GM21367 (cell line): ENCODE data around the gene DSC3.

ENCODE experiments used
- ATAC-seq: cut with Tn5 transposase; IDR thresholded peaks from one replicate; pipeline ENCODE4 v1.9.1; 2021; ENCODE audit not compliant: unreplicated experiment

The DSC3 gene

GRCh38 chr18:31042406-31043181 is at the start of gene DSC3:
TSS of gene DSC3 (minus strand) at chr18:31042742. CDS start at chr18:31042660, 82 bp downstream.
- ATAC-seq: no peak

DNA sequence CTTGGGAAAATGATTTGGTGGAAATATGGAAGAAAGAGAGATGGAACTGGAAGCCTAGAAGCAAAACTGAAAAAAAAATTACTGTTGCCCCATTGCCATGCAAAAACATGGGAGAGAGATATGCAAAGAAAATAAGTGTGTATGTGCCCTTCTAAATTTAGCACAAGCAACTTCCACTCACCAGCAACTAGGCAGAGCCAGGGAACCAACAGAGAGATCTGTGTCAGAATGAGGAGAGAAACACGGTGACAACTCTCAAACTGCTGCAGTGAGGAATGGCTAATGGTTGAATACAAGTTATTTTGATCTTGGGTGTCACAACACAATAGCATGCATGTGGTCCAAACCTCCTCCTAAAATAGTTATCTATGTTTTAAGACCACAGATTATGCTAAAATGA is 48.8 kb upstream of the DSC3 start:
- no peak for ATAC-seq

DNA sequence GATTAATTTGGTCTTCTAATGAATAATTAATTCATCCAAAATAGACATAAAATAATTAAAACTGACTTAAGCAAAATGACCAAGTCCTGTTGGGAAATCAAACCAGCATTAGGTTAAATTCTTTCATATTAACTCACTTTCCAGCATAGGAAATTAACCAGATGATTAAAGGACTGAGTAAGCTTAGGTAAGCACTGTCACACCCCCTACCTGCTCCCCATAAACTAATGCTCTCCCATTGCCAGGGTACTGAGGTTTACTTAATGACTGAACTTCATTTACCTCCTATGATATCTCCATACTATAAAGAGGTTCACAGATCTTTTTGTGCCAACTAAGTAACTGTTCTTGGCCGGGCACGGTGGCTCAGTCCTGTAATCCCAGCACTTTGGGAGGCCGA is 46.0 kb upstream of the DSC3 start:
- ATAC-seq: no peak

GRCh38 chr18:31079973-31080372 is 37.4 kb upstream of the DSC3 start:
- no peak for ATAC-seq

DNA sequence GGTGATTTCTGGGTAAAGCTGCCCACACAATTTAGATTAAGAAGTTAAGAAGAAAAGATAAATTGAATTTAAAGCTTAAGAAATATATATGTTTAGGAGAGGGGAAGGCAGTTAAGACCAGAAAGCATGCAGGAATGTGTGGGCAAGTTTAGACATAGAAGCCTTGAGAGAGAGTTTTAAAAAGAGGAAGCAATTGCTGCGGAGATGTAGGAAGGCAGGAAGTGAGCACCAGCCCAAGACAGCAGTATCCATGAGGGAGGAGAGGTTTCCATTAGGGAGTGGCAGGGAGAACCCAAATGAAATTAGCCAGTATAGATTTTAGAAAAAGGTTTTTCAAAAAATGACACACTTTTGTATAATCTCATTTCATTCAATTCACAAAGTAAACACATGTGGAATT is 35.3 kb upstream of the DSC3 start:
- ATAC-seq: no peak

GRCh38 chr18:31072175-31072574 is 29.6 kb upstream of the DSC3 start:
- no peak for ATAC-seq

DNA sequence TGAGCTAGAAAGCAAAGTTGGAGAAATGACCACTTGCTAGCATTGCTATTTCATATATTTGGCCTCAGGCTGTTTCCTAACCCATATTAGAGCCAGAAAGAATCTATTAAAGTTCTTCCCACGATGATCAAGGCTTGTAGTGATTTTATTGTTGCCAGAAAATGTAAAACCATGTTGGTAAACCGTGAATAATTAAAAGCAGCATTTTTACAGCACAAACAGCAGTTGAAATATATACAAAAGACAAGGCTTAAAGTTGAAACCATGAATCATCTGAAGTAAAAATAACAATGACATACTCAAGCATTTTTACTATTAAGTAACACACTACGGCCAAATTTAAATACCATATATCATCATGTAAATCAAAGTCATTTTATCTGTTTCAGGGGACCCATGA is 27.7 kb upstream of the DSC3 start:
- ATAC-seq: no peak

- no peak for ATAC-seq
These were observed 23.7 kb upstream of the DSC3 start for GRCh38 chr18:31066266-31066665.

DNA sequence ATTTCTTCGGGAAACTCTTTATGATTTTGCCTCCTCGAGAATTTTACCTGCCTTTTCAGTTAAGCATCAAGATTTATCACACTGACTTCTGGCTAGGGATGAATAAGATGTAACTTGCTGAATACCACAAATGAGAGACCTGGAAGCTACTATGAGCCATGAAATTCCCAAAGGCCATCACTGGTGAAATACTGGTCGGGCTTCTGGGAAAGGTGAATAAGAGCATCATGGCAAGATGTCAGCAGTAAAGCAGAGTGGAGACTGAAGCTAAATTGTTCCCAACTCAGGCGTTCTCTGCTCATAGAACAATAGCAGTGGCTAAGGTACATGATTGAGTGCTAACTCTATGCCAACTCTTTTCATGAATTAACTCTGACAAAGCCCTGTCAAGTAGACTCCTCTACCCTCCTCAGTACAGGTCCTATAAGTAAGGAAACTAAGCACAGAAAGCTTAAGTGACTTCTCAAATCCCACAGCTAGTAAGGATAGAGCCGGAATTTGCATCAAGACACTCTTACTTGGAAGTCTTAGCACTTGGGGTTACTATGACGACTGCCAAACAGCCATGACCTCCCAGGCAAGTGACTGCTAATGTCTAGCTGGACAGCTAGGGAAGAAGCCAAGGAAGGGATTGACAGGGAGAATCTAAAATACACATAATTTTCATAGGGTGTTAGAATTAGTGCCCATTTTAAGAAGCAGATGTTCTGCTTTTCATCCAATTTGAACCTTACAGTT is 22.7 kb upstream of the DSC3 start:
- ATAC-seq: no peak

DNA sequence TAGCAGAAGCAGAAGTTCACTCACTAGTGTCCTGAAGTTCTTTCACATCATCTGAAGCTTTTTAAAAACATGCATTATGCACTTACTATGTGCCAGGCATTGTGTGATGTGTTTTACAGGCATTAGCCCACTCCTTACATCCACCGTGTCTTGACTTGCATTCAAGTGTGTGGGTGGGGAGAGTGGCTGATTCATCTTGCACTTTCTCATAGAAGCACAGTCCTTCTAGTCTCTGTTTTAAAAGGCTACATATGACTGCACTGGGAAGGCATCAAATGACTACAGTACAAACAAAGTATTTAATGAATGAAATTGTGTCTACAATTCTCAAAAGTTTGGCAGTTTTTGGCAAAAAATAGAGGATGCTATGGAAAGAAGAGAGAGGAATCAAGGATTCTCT is 21.6 kb upstream of the DSC3 start:
- ATAC-seq: no peak

DNA sequence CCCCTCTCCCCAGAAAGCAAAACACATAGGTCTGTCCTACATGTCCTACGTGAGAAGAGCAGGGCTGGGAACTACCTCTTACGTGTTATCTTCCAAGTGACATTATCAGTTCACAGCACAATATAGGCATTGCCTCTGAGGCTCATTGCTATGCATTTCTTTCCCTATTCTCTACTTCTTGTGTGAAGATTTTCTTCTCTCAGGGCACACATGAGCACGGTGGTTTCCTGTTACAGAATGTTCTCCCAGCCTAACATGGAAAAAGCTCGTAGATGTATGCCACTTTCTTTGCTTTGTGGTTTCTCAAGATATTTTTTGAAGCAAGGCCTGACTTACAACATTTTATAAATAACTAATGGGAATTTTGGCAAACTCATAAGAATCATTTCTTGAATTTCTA is 19.4 kb upstream of the DSC3 start:
- ATAC-seq: no peak

DNA sequence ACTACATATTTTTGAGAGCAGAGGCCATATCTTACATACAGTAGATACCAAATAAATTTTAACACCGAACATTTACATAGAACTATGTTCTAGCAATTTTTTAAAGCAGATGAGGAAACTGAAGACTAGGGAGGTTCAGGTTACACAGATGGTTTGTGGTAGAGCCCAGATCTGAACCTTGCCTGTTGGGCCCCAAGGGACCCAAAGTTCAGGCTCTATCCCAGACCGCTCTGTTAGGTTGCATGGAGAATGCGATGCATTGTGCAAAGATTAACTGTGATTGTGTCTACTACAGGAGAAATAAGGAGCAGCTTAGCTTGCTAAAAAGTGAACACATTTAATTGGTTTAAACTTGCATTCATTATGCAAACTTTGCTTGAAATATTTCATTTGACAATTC is 16.4 kb upstream of the DSC3 start:
- no peak for ATAC-seq

GRCh38 chr18:31057917-31058316 is 15.4 kb upstream of the DSC3 start:
- ATAC-seq: no peak

DNA sequence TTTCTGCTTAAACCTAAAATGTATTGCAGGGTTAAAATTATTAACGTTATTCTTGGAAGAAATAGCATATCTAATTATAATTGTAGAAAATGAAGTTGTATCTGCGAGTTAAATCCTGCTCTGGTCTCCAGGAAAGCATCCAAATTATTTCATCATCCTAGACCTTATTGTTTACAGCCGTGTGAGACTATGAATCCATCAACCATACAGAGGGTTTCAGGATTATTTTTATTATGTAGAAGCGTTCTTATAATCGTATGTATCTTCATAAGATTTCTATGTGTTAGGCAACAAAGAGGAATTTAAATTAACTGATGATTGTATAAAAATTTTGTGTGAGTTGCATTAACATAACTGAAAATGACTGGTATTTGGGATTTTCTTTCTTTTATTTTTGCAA is 14.5 kb upstream of the DSC3 start:
- no peak for ATAC-seq

DNA sequence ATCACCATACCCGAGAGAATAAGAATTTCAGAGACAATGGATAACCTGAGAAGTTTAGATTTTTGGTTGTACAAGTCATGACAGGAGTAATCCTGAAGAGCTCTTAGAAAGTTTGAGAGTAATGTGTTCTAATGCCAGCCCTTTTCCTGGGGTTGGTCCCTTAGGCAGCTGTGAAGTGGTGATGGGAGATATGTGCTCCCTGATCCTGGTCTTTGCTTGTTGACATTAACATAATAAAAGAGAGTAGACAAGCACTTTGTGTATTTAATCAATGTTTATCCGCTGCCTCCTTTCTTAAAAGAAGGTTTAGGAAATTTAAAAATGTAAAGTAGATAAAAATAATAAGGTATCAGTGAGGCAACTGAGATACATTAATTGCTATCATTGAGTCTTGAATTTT is 13.8 kb upstream of the DSC3 start:
- no peak for ATAC-seq

GRCh38 chr18:31050635-31051034 is 8.1 kb upstream of the DSC3 start:
- ATAC-seq: no peak

- no peak for ATAC-seq
These were observed 6.6 kb upstream of the DSC3 start for GRCh38 chr18:31049189-31049588.

GRCh38 chr18:31048216-31048615 is 5.7 kb upstream of the DSC3 start:
- no peak for ATAC-seq

- no peak for ATAC-seq
These were observed 4.4 kb upstream of the DSC3 start for GRCh38 chr18:31046916-31047315.

GRCh38 chr18:31045599-31045998 is 3.1 kb upstream of the DSC3 start:
- no peak for ATAC-seq

- ATAC-seq: no peak
These were observed 2.4 kb upstream of the DSC3 start for GRCh38 chr18:31044926-31045325.

- no peak for ATAC-seq
These were observed 1.2 kb upstream of the DSC3 start for GRCh38 chr18:31043709-31044108.

GRCh38 chr18:31042084-31042405 is 497 bp downstream of the DSC3 start:
- no peak for ATAC-seq
